Naive B cell (primary cell): ENCODE results near the gene MTHFD1L. TPM values are rescaled to one million over a fixed set of nuclear protein-coding genes. Genes with fewer than 3 reads are reported as not detected.

Experiments
- ATAC-seq, 2 donors: fragments of 150-1000 bp; cut with Tn5 transposase; 2 replicates each; pipeline ENCODE4 v1.10.0; 2021; ENCODE audit warnings: low read depth in 2 of 2, mild to moderate bottlenecking in 2 of 2, moderate library complexity in 2 of 2
- DNase-seq: peaks from one replicate; pipeline ENCODE4 v3.0.0; 2022
- H3K27ac Mint-ChIP-seq, 6 donors: one replicate each; pipeline ENCODE4 v1.8.0; 2020 to 2022; ENCODE audit warnings: mild to moderate bottlenecking in 6 of 6, mixed read lengths in 6 of 6, moderate library complexity in 5 of 6, inconsistent platforms in 2 of 6
- H3K27me3 Mint-ChIP-seq, 3 donors: one replicate each; pipeline ENCODE4 v1.8.0; 2021 to 2022; ENCODE audit warnings: mixed read lengths in 3 of 3, mild to moderate bottlenecking in 1 of 3
- H3K36me3 Mint-ChIP-seq, 2 donors: one replicate each; pipeline ENCODE4 v1.8.0; 2020 to 2022; ENCODE audit warnings: mixed read lengths in 2 of 2, inconsistent platforms in 1 of 2, mild to moderate bottlenecking in 1 of 2
- H3K4me1 Mint-ChIP-seq, 3 donors: one replicate each; pipeline ENCODE4 v1.8.0; 2020 to 2022; ENCODE audit warnings: mixed read lengths in 3 of 3, inconsistent platforms in 1 of 3, mild to moderate bottlenecking in 1 of 3, moderate library complexity in 1 of 3
- H3K4me3 Mint-ChIP-seq, 8 donors: one replicate each; pipeline ENCODE4 v1.8.0; 2020 to 2022; ENCODE audit warnings: mild to moderate bottlenecking in 8 of 8, mixed read lengths in 8 of 8, moderate library complexity in 8 of 8, inconsistent platforms in 2 of 8
- H3K9me3 Mint-ChIP-seq, 7 donors: one replicate each; pipeline ENCODE4 v1.8.0; 2020 to 2022; ENCODE audit warnings: mixed read lengths in 7 of 7, mild to moderate bottlenecking in 5 of 7, inconsistent platforms in 2 of 7, moderate library complexity in 1 of 7
- polyA plus RNA-seq, 6 donors: library from polyadenylated mRNA; unstranded; fragments of 300-500 nt; fragmentation: Illumina TruSeq; gene quantifications; one replicate each; pipeline ENCODE4 v1.2.3, GENCODE V29; 2021; ENCODE audit warnings: low read depth in 6 of 6

Gene MTHFD1L
- polyA plus RNA-seq, 6 donors from 2014 or later = 0.45 to 2.5 (median 1.5) TPM

- Mint-ChIP-seq H3K4me1 (peaks cover 0 to 6% (median 5%) of the 10 kb centered on the region in 3 donors), H3K27me3 (no peaks in the 10 kb centered on the region), H3K9me3 (no peaks in the 10 kb centered on the region), H3K36me3 (peaks cover 0 to 4% of the 10 kb centered on the region in 2 donors), H3K4me3 (no peak overlapping the region), H3K27ac (peak overlapping the region in 1 of 6 donors; percentile 53)
- ATAC-seq (no peak), DNase-seq (no peak)
Measured at GRCh38 chr6:150875841-150876240, 10.3 kb downstream of the MTHFD1L start.

- H3K27ac Mint-ChIP-seq = no peak overlapping the region
- peaks cover 0 to 4% of the 10 kb centered on the region in 2 donors for H3K36me3 Mint-ChIP-seq
- H3K4me1 Mint-ChIP-seq = peaks cover 0 to 6% (median 5%) of the 10 kb centered on the region in 3 donors
- H3K27me3 Mint-ChIP-seq = no peaks in the 10 kb centered on the region
- H3K4me3 Mint-ChIP-seq = no peak overlapping the region
- DNase-seq = no peak
- ATAC-seq = no peak
- H3K9me3 Mint-ChIP-seq = no peaks in the 10 kb centered on the region
Measured at GRCh38 chr6:150876598-150876997, 11.1 kb downstream of the MTHFD1L start.

GRCh38 chr6:150877928-150878327 is 12.4 kb downstream of the MTHFD1L start:
- no peak for ATAC-seq
- Mint-ChIP-seq H3K36me3 (peaks cover 0 to 4% of the 10 kb centered on the region in 2 donors), H3K27me3 (no peaks in the 10 kb centered on the region), H3K4me1 (peaks cover 0 to 6% (median 5%) of the 10 kb centered on the region in 3 donors), H3K9me3 (no peaks in the 10 kb centered on the region), H3K27ac (peak overlapping the region in 3 of 6 donors; percentile 17 to 44 (median 39)), H3K4me3 (peak overlapping the region in 1 of 8 donors; percentile 63)
- DNase-seq = no peak

- DNase-seq = no peak
- H3K4me1 Mint-ChIP-seq = peaks cover 0 to 6% (median 5%) of the 10 kb centered on the region in 3 donors
- ATAC-seq = no peak
- no peaks in the 10 kb centered on the region for H3K27me3 Mint-ChIP-seq
- peak overlapping the region in 1 of 8 donors; percentile 63 for H3K4me3 Mint-ChIP-seq
- H3K27ac Mint-ChIP-seq = peak overlapping the region in 3 of 6 donors; percentile 39 to 65 (median 47)
- H3K36me3 Mint-ChIP-seq = peaks cover 0 to 8% of the 10 kb centered on the region in 2 donors
- no peaks in the 10 kb centered on the region for H3K9me3 Mint-ChIP-seq
Measured at GRCh38 chr6:150878347-150879213, 13.1 kb downstream of the MTHFD1L start.

GRCh38 chr6:150880336-150880735 is 14.8 kb downstream of the MTHFD1L start:
- H3K27me3 Mint-ChIP-seq = no peaks in the 10 kb centered on the region
- H3K4me3 Mint-ChIP-seq = no peak overlapping the region
- H3K27ac Mint-ChIP-seq = no peak overlapping the region
- H3K4me1 Mint-ChIP-seq = peaks cover 0 to 6% (median 5%) of the 10 kb centered on the region in 3 donors
- no peak for DNase-seq
- no peaks in the 10 kb centered on the region for H3K9me3 Mint-ChIP-seq
- peaks cover 0 to 10% of the 10 kb centered on the region in 2 donors for H3K36me3 Mint-ChIP-seq
- no peak for ATAC-seq

GRCh38 chr6:150881911-150882481 is 16.5 kb downstream of the MTHFD1L start:
- Mint-ChIP-seq H3K4me1 (peaks cover 0 to 8% (median 5%) of the 10 kb centered on the region in 3 donors), H3K27me3 (no peaks in the 10 kb centered on the region), H3K4me3 (no peak overlapping the region), H3K9me3 (no peaks in the 10 kb centered on the region), H3K36me3 (peaks cover 0 to 14% of the 10 kb centered on the region in 2 donors), H3K27ac (no peak overlapping the region)
- ATAC-seq (no peak), DNase-seq (no peak)

GRCh38 chr6:150883521-150883920 is 18.0 kb downstream of the MTHFD1L start:
- Mint-ChIP-seq H3K36me3 (peaks cover 0 to 14% of the 10 kb centered on the region in 2 donors), H3K27me3 (no peaks in the 10 kb centered on the region)
- ATAC-seq = no peak

GRCh38 chr6:150886155-150886554 is 20.7 kb downstream of the MTHFD1L start:
- ATAC-seq = no peak
- Mint-ChIP-seq H3K27me3 (no peaks in the 10 kb centered on the region), H3K4me3 (no peak overlapping the region), H3K27ac (peak overlapping the region in 1 of 6 donors; percentile 60), H3K36me3 (peaks cover 0 to 16% of the 10 kb centered on the region in 2 donors), H3K9me3 (no peaks in the 10 kb centered on the region), H3K4me1 (peaks cover 13 to 21% (median 14%) of the 10 kb centered on the region in 3 donors)
- DNase-seq = no peak

More at GRCh38 chr6:150883521-150883920, 18.0 kb downstream of the MTHFD1L start:
- no peak overlapping the region for H3K4me3 Mint-ChIP-seq
- H3K9me3 Mint-ChIP-seq = no peaks in the 10 kb centered on the region
- DNase-seq = no peak
- peaks cover 9 to 19% (median 15%) of the 10 kb centered on the region in 3 donors for H3K4me1 Mint-ChIP-seq
- H3K27ac Mint-ChIP-seq = no peak overlapping the region

- H3K9me3 Mint-ChIP-seq = no peaks in the 10 kb centered on the region
- peaks cover 13 to 21% (median 14%) of the 10 kb centered on the region in 3 donors for H3K4me1 Mint-ChIP-seq
- H3K27ac Mint-ChIP-seq = peak overlapping the region; percentile 85 to 94 (median 90)
- no peaks in the 10 kb centered on the region for H3K27me3 Mint-ChIP-seq
- H3K4me3 Mint-ChIP-seq = peak overlapping the region in 7 of 8 donors; percentile 31 to 73 (median 54)
- ATAC-seq (peak in 1 of 2 donors; percentile 43), DNase-seq (no peak)
- H3K36me3 Mint-ChIP-seq = peaks cover 0 to 16% of the 10 kb centered on the region in 2 donors
Measured at GRCh38 chr6:150887978-150888563, 22.6 kb downstream of the MTHFD1L start.

GRCh38 chr6:150890346-150890745 is 24.8 kb downstream of the MTHFD1L start:
- peak overlapping the region in 2 of 6 donors; percentile 21 to 26 for H3K27ac Mint-ChIP-seq
- no peak for ATAC-seq
- H3K4me3 Mint-ChIP-seq = peak overlapping the region in 1 of 8 donors; percentile 75
- peaks cover 0 to 10% of the 10 kb centered on the region in 2 donors for H3K36me3 Mint-ChIP-seq
- no peaks in the 10 kb centered on the region for H3K9me3 Mint-ChIP-seq
- DNase-seq = no peak
- peaks cover 13 to 24% (median 14%) of the 10 kb centered on the region in 3 donors for H3K4me1 Mint-ChIP-seq
- no peaks in the 10 kb centered on the region for H3K27me3 Mint-ChIP-seq

GRCh38 chr6:150891888-150892485 is 26.5 kb downstream of the MTHFD1L start:
- H3K9me3 Mint-ChIP-seq = no peaks in the 10 kb centered on the region
- peaks cover 13 to 22% (median 14%) of the 10 kb centered on the region in 3 donors for H3K4me1 Mint-ChIP-seq
- H3K27ac Mint-ChIP-seq = no peak overlapping the region
- no peak overlapping the region for H3K4me3 Mint-ChIP-seq
- DNase-seq (peak; percentile 52), ATAC-seq (peak in 1 of 2 donors; percentile 67)
- peaks cover 0 to 5% of the 10 kb centered on the region in 2 donors for H3K36me3 Mint-ChIP-seq
- no peaks in the 10 kb centered on the region for H3K27me3 Mint-ChIP-seq

GRCh38 chr6:150894191-150894744 is 28.8 kb downstream of the MTHFD1L start:
- H3K36me3 Mint-ChIP-seq = peaks cover 0 to 5% of the 10 kb centered on the region in 2 donors
- no peaks in the 10 kb centered on the region for H3K9me3 Mint-ChIP-seq
- H3K4me1 Mint-ChIP-seq = peaks cover 0 to 2% (median 0%) of the 10 kb centered on the region in 3 donors
- H3K27ac Mint-ChIP-seq = peak overlapping the region in 4 of 6 donors; percentile 29 to 76 (median 52)
- H3K27me3 Mint-ChIP-seq = no peaks in the 10 kb centered on the region
- DNase-seq = no peak
- peak overlapping the region in 1 of 8 donors; percentile 29 for H3K4me3 Mint-ChIP-seq
- ATAC-seq = no peak
